Measurements from ENCODE around the gene KCND3.

DNA sequence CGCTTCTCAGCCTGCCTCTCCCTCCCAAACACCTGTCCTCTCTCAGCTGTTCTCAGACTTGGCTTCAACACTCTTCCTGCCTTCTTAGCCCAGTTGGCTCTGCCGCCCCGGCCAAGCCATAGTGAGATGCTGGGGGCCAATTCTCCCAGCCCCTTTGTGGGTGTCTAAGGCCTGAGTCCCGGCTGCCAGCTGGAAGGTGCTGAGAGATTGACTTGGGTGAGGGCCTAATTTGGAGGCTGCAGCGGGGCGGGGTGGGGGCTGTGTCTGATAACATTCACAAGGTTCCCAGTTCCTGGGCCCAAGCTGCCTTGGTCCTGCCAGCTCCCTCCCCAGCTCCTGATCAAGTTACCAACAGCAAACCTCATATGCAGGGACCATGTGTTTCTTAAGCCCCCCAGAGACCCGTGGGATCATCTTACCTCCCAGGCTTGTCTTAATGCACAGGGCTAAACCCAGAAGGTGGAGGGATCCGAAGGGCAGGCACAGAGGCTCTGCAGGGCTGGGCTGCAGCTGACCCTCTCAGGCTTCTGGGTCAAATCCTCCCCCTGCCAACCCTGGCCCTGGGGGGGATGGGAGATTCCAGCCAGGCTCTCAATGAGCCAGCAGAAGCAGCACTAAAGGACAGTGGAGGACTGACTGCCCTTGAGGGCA, 260.1 kb downstream of the KCND3 start:
- TF ChIP-seq, protein P1, sequence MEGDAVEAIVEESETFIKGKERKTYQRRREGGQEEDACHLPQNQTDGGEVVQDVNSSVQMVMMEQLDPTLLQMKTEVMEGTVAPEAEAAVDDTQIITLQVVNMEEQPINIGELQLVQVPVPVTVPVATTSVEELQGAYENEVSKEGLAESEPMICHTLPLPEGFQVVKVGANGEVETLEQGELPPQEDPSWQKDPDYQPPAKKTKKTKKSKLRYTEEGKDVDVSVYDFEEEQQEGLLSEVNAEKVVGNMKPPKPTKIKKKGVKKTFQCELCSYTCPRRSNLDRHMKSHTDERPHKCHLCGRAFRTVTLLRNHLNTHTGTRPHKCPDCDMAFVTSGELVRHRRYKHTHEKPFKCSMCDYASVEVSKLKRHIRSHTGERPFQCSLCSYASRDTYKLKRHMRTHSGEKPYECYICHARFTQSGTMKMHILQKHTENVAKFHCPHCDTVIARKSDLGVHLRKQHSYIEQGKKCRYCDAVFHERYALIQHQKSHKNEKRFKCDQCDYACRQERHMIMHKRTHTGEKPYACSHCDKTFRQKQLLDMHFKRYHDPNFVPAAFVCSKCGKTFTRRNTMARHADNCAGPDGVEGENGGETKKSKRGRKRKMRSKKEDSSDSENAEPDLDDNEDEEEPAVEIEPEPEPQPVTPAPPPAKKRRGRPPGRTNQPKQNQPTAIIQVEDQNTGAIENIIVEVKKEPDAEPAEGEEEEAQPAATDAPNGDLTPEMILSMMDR (IDR thresholded peaks at IDR 0.05; ENCODE audit: low read depth, low read length, missing input control) = no peak
- TF ChIP-seq SP1 (IDR thresholded peaks at IDR 0.05) = no peak
- TF ChIP-seq, protein P2, sequence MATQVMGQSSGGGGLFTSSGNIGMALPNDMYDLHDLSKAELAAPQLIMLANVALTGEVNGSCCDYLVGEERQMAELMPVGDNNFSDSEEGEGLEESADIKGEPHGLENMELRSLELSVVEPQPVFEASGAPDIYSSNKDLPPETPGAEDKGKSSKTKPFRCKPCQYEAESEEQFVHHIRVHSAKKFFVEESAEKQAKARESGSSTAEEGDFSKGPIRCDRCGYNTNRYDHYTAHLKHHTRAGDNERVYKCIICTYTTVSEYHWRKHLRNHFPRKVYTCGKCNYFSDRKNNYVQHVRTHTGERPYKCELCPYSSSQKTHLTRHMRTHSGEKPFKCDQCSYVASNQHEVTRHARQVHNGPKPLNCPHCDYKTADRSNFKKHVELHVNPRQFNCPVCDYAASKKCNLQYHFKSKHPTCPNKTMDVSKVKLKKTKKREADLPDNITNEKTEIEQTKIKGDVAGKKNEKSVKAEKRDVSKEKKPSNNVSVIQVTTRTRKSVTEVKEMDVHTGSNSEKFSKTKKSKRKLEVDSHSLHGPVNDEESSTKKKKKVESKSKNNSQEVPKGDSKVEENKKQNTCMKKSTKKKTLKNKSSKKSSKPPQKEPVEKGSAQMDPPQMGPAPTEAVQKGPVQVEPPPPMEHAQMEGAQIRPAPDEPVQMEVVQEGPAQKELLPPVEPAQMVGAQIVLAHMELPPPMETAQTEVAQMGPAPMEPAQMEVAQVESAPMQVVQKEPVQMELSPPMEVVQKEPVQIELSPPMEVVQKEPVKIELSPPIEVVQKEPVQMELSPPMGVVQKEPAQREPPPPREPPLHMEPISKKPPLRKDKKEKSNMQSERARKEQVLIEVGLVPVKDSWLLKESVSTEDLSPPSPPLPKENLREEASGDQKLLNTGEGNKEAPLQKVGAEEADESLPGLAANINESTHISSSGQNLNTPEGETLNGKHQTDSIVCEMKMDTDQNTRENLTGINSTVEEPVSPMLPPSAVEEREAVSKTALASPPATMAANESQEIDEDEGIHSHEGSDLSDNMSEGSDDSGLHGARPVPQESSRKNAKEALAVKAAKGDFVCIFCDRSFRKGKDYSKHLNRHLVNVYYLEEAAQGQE (IDR thresholded peaks at IDR 0.05) = no peak
- TF ChIP-seq, protein P3, sequence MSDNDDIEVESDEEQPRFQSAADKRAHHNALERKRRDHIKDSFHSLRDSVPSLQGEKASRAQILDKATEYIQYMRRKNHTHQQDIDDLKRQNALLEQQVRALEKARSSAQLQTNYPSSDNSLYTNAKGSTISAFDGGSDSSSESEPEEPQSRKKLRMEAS (IDR thresholded peaks at IDR 0.05) = no peak
